Occipital lobe (tissue), 2 donors: Measurements from ENCODE around the gene ACOD1. TPM values are rescaled to one million over a fixed set of nuclear protein-coding genes. Genes with fewer than 3 reads are reported as not detected.
A peak's percentile ranks its signal among the peaks of the same experiment; 100 is the strongest.
"Not testable (repeated sequence)": the region's sequence is repeated elsewhere in the genome, so short reads cannot be mapped to it uniquely, and the experiment has no call there.

Source experiments
- DNase-seq: peaks from one replicate; lab custom pipeline; 2025; lab: John Stamatoyannopoulos, UW
- total RNA-seq: library from RNA; depleted of rRNA; stranded (reverse); fragments of >200 nt; gene quantifications from one replicate; pipeline ENCODE4 v1.2.3, GENCODE V29; 2014

Gene ACOD1
- total RNA-seq, 1 donor from 2014 or later = not detected

DNA sequence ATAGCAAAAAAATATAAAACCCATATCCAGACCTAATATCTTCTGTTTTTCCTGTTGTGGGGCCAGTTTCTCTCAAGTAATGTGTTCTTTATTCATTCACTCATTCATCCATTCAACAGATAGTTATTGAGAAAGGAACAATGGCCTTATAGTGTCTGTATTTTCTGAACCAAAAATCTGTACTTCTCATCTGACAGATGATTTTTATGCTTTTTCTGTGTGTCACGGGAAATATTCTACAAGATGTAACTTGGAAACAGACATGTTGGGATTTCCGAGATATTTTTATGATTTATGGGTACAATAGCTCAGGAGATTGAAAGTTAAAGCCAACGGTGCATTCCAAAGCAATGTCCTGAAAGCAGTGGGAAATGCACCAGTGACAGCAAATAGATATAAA lies 5.7 kb downstream of the ACOD1 start:
- DNase-seq = no peak

DNA sequence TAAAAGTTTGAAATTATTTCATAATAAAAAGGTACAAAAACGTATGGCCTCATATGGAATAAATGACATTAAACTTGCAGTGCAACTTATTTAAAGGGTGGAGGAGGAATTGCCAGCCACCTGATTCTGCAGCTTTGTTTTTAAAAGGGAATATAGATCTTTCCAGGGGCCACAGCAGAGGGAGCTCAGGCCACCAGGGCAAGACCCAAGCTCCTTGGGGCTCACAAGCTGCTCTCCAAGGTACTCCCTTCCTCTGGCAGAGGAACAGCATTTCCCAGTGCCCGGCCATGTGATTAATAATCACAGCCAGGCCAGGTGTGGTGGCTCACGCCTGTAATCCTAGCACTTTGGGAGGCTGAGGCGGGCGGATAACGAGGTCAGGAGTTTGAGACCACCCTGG lies 6.2 kb downstream of the ACOD1 start:
- no peak for DNase-seq

DNA sequence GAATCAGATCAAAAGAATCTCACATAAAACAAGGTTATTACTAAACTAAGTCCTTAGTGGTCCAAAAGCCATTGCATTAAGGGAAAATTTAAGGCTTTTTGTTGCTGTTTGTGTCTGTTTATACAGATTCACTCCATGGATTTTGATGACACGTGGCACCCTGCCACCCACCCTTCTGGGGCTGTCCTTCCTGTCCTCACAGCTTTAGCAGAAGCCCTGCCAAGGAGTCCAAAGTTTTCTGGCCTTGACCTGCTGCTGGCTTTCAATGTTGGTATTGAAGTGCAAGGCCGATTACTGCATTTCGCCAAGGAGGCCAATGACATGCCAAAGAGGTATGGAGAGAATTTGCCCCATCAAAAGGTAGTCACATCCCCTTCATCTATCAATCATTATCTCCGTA lies 6.9 kb downstream of the ACOD1 start:
- no peak for DNase-seq

DNA sequence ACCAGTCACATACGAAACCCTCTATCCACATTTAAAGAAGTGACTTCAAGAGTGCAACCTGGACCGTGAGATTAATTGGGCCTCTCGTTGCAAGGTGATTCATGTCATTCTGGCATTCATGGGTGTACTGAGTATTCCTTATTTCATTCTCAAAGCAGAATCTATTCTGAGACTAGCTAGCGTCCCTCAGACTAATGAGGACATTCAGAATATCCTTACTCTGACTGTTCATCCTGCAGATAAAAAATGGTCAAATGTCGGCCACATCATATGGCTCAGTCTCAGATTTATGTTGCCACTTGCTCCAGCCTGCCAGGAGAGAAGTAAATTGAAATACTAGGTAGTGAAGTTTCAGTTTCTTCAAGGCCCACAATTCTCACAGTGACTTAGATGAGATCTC lies 7.3 kb downstream of the ACOD1 start:
- no peak for DNase-seq

DNA sequence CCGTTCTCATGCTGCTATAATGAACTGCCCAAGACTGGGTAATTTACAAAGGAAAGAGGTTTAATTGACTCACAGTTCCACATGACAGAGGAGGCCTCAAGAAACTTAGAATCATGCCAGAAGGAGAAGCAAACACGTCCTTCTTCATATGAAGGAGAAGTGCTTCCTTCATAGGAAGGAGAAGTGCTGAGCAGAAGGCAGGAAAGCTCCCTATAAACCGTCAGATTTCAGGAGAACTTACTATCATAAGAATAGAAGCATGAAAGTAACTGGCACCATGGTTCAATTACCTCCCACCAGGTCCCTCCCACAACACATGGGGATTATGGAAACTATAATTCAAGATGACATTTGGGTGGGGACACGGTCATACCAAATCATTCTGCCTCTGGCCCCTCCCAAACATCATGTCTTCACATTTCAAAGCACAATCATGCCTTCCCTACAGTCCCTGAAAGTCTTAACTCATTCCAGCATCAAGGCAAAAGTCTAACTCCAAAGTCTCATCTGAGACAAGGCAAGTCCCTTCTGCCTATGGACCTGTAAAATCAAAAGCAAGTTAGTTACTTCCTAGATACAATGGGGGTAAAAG lies 10.6 kb downstream of the ACOD1 start:
- DNase-seq = no peak

DNA sequence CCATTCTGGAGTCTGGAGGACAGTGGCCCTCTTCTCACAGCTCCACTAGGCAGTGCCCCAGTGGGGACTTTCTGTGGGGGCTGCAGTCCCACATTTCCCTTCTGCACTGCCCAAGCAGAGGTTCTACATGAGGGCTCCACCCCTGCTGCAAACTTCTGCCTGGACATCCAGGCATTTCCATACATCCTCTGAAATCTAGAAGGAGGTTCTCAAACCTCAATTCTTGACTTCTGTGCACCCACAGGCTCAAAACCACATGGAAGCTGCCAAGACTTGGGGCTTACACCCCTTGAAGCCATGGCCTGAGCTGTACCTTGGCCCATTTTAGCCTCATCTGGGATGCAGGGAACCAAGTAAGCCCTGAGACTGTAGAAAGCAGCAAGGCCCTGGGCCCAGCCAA lies 11.4 kb downstream of the ACOD1 start:
- not testable (repeated sequence) for DNase-seq

DNA sequence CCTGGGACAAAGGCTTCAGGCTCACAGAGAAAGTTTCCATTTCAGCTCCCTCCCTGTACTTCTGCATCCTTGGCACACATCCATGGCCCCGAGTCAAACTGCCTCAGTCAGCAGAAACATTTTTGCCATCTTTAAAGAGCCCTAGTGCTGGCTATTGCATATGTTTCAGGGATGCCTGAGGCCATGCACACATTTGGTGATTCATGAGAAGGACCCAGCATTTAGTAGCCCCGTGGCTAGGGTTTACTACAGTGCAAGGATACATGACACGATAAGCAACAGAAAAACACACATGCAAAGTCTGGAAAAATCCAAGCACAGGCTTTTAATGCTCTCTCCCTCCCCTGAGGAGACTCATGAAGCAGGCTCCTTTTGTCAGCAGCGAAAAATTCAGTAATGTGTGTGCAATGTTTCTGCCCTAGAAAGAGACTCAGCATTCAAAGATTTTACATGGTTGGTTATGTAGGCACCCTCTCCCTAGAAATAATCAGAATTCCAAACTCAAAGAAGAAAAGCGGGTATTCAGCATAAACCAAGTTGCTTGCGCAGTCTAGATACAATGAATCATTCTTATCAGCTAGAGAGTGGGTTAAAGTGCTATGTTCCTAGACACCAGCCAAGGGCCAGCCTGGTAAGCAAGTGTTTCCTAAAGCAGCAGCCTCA lies 17.6 kb downstream of the ACOD1 start:
- no peak for DNase-seq

DNA sequence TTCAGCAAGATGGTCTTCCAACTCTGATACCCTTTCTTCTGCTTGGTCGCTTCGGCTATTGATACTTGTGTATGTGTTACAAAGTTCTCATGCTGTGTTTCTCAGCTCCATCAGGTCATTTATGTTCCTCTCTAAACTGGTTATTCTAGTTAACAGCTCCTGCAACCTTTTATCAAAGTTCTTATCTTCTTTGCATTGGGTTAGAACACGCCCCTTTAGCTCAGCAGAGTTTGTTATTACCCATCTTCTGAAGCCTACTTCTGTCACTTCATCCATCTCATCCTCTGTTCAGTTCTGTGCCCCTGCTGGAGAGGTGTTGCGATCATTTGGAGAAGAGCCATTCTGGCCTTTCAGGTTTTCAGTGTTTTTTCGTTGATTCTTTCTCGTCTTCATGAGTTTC lies 18.7 kb downstream of the ACOD1 start:
- DNase-seq = no peak

DNA sequence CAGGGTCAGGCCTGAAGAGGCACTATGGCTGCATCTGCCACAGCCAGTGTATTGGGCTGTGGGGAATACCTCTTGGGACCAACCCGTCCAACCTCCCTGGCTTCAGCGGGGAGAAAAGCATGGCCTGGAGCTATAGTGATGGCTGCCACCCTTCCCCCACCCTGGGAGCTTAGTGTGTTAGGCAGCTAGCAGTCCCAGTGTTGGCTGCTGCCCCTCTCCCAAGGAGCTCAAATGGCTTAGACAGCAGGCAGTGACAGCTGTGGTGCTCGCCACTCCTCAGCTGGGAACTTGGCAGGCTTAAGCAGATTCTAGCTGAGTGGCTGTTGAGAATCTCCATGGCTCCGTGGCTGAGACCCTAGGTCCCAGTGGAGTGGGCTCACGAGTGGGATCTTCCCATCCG lies 19.7 kb downstream of the ACOD1 start:
- no peak for DNase-seq

DNA sequence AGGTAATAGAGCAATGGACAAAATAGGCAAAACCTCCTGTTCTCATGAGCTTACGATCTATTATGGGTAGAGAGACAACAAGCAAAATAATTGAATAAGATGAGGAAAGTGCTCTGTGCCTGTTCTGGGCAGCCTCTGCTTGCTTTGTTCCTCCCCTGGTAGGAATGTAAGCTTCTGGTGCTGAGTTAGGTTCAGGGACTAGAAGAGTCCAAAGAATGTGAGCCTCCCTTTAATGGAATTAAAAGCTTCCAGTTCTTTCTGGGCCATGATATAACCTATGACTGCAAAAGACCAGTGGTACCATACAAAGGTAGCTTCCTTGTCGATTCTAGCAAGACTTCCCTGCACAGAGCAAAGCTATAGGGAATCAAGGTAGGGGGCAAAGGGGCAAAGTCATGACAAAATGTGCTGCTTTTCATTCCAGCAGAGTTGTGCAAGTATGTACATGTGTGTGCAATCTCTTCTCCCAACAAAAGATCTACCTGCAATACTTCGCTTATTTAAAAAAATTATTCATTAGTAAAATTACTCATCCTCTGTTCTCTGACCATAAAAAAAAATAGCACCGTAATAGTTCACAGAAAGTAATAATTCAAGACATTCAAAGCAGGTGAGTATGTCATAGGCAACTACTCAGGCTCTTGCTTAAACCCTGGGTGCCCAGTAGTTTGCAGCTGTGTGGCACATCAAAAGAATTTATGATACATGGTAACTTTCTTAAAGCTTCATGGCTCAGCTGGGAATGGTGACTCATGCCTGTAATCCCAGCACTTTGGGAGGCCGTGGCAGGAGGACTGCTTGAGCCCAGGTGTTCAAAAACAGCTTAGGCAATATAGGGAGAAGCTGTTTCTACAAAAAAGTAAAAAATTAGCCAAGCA lies 21.4 kb downstream of the ACOD1 start:
- DNase-seq = no peak

DNA sequence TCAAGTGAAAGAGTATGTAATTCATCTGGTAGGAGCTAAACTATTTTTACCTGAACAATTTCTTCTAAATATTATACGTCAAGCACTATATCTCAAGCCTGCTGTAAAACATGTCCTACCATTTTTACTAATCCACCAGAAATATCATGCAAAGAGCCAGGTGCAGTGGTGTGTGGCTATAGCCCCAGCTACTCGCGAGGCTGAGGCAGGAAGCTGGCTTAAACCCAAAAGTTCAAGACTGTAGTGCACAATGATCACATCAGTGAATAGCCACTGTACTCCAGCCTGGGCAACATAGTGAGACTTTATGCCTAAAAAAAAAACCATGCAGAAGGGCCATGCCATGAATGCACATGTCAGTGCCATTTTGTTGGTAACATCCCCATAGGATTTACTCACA lies 22.9 kb downstream of the ACOD1 start:
- no peak for DNase-seq

DNA sequence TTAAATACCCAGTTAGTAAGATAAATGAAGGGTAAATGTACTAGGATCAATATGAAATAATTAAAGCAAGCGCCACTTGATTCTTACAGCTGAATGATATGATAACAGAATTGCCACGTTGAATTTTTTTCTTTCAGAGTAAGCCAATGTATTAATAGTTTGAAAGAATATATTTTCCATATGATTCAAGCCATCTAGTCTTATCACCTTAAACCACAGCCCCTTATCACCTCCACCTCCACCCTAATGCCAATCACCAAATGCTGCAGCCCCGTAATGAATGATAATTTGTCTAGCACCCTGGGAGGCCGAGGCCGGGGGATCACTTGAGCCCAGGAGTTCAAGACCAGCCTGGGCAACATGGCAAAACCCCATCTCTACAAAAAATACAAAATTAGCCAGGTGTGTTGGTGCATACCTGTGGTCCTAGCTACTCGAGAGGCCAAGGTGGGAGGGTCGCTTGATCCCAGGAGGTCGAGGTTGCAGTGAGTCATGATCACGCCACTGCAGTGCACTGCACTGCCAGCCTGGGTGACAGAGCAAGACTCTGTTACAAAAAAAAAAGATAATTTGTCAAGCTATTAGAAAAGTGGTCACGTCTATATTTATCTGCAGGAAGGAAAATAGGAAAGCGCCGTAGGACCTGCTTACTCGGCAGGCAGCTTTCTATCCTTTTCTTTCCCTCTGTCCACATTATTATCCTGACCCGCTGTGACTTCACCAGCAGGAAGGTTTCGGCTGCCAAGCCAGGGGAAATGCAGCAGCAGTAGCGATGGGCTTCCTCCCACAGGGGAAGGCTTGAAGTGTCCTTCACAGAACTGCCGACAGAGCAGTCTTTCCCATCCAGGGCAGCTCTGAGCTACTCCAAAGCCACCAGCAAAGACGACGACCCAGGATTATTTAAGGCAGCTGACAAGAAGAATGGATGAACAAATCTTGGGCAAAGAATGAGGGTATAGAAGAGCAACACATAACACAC lies 23.8 kb downstream of the ACOD1 start:
- DNase-seq = no peak

DNA sequence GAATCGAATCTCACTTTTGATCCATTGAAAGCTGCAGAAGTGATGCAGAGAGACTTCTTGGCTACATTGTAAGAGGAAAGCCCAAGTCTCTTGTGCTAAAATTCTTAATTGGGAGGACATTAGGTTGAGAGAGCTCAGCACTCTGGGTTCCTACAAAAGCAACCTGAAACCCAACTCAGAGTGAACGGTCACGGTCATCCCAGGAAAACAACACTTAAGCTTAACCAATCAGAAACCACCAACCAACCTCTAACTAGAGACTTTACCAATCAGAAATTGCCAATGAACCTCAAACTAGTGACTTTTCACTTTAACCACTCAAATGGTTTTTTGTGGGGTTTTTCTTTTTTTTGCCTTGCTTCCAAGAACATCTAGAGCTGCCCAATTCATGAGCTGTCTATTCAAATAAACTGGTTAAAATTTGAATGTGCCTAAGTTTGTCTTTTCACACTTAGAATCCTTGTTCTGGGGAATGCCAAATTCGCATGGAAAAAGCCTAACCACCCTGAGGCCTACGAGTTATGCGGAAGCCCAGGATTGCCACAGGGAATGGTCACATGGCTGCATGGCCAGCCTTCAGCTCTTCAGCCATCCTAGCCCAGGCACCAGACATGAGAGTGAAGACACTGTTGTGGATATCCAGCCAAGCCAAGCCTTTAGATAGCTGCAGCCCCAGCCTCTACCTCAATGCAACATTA lies 25.8 kb downstream of the ACOD1 start:
- no peak for DNase-seq

DNA sequence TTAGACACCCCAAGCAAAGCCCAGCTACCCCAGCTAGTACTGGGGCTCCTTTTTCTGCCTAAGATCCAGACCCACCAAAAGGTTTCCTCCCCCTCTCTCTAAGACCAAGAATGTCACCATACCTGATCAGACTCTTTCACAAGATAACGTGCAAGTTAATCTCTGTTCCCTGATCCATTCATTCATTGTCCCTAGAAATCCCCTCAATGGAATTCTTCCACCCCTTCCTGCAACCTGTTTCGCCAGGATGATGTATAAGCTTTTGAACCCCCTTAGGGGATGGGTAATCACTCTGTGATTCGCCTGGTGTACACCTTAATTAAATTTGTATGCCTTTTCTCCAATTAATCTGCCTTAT lies 26.3 kb downstream of the ACOD1 start:
- DNase-seq = no peak

DNA sequence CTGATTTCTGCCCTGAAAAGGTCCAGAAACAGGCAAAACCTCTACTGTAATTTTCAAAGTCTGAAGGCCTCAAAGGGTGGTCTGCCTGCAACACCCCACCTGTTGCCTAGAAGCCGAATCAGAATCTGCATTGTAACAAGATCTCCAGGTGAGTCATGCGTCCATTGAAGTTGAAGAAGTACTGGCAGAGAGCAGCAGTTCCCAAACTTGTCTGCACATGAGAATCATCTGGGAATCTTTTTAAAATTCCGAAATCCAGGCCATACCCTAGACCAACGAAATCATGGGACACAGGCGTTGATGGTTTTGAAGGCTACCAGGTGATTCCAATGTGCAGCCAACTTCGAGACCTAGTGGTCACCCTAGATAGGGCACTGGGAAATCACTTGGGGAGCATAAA lies 27.6 kb downstream of the ACOD1 start:
- no peak for DNase-seq

DNA sequence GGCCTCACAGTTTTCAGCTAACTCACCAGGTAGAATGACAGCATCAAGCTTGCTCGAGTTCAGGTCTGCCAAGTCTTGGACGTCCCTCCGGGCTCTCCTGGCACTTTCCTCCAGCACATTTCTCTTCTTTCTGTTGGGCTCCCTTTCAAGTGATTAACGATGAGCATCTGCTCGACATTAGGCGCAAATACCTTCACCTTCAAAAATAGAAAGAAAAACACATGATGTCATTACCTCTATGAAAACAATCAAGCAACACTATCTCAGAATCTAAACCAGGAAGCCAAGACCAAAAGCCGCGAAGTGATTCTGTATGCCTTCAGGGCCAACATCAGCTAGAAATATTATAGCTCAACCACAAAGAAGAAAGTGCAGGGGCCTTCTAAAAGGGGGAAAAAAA lies 28.2 kb downstream of the ACOD1 start:
- DNase-seq = no peak

DNA sequence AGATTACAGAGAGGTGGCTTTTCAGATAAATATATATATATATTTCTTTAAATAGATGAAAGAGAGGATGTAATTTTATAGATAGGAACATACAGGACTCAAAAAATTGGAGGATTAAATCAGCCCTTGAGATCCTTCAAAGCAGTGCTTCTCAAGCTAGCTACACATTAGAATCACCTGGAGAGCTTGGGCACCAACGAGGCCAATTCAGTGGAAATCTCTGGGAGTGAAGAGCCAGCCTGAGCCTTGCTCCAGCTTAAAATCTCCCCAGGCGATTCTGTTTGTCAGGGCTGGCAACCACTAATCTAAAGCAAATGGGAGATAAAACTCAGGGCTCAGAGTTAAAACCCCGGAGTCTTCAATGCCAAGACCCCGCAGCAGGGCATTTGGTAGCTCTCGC lies 28.6 kb downstream of the ACOD1 start:
- no peak for DNase-seq

DNA sequence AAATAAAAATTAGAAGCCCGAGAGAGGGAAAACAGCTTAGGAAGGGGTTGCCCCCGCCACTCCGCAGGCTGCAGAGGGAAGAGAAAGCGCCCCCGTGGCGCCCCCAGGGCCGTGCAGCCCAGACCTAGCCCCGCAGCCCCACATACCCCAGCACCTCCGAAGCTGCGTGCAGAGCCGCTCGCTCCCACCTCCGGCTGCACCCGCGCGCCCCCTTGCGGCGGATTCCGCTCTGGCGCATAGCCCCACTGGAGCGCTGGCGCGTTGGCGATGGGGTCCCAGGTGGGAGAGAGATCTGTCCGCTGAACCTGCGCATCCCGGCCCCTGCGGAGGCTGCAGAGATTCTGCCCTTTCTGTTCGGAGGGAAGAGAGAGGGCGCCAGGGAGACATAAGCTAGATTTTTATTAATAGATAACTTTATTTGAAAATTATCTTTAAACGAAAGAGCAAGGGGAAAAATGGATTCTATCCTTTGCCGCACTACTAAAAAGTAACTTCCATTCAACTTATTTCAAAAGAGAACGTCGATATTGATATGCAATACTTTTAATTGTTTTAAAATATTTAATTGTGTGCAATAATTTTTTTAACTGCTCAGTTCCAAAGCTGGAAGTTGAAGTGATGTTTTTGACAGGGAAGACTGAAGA lies 31.9 kb downstream of the ACOD1 start:
- peak; percentile 37 for DNase-seq

DNA sequence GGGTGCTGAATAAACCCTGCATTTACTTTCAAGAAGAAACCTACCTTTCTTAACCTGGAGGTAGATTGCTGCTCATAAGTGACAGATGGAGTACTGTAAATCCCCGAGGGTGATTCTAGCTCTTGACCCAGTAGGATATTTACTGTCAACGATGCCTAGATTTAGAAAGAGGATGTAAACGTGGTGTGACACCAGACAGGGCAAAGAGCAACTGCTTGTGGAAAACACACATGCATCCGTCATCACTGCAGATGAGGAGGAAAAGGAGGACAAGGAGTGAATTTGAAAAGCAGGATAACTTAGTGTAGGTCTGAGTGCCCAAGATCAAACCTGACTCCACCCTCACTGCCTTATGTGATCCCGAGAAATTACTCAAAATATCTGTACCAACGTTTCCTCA lies 33.8 kb downstream of the ACOD1 start:
- no peak for DNase-seq

DNA sequence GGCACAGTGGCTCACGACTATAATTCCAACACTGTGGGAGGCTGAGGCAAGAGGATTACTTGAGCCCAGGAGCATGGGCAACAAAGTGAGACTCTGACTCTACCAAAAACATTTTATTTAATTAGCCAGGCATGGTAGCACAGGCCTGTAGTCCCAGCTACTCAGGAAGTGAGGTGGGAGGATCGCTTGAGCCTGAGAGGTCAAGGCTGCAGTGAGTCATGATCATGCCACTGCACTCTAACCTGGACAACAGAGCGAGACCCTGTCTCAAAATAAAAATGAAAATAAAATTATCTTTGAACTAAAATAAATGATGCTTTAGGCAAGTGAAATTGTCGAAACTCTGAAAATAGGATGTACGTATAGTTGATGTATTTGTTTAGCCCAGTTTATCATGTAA lies 35.4 kb downstream of the ACOD1 start:
- DNase-seq = no peak

DNA sequence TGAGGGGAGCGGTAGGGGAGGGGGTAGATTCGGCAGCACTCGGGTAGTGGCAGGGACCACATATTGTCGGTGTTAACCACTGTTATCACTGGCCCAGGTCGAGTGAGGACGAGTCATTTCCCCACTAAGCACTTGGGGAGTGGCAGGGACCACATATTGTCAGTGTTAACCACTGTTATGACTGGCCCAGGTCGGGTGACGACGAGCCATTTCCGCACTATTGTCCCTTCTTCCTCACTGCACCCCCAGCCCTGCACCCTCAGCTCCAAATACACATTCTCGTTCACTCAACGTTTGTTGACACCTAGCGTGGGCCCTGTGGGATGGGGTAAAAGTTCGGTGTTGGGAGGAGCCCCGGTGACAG lies 43.1 kb downstream of the ACOD1 start:
- DNase-seq = no peak
